ENCODE data around the gene KIF16B.
"Not testable (repeated sequence)": the region's sequence is repeated elsewhere in the genome, so short reads cannot be mapped to it uniquely, and the experiment has no call there.

Gene KIF16B

DNA sequence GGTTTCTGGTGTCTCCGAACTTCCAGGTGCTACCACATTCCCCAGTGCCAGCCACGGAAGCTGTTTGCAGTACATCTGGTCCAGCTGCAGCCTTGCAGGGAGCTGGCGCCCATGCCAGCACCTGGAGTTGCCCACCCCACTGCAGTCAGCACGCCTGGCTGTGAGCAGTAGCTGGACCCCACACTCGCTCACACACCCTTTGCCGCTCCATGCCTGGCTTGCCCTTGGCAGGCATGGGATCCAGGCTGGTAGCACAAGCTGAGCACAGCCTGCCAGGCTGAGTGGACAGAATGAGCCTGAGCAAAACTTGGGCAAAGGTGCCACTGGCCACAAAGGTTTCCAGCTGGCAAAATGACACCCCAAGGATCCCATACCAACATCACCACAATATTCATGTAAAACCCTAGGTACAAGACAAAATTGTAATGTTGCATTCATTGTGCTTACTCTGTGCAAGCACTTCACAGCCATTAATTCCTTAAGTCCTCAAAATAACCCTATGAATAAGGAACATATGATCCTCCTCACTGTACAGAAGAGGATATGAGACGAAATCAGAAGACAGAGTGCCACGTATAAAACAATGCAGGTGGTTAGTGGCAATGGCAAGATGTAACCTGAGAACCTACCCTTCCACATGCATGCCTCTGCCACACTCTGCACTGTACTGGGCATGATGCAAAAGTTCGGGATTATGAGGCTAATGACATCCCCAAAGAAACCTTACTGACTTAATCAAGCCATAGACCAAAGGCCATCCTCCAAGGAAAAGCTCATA is 18.3 kb downstream of the KIF16B start:
- no peak for DNase-seq (ENCODE audit: low spot score)

DNA sequence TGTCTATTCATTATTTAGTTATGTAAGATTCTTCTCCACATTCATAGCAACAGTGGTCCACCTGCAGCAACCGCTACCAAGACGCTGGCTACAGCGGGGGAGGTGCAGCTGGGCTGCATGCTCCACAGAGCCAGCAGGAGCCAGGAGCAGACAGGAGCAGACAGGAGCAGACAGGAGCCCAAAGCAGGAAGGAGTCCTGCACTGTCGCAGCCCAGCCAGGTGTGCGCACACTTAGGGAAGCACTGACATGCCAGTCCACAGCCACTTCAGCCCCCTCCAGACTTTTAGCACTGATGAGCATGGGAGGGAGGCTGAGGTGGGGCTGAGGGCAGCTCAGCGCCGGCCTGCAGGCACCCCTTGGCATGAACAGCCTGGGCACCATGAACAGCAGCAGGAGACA is 19.6 kb downstream of the KIF16B start:
- no peak for DNase-seq (ENCODE audit: low spot score)

DNA sequence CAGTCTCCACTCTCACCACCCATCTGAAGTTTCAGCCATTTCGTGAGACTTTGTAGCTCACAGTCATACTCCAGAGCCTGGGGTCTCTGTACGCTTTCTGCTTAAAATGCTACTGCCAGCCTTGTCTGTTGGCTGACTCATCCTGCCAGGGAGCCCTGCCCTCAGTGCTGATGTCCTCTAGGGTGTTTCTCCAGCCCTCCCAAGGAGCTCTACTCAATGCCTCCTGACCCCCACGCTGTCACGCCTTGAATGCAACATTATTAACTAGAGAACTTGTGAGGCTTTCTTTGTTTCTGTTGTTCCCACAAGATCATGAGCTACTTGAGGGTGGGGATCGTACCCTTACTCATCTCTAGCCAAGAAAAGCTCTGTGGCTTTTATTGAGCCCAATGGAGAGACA is 20.1 kb downstream of the KIF16B start:
- DNase-seq (ENCODE audit: low spot score), result no peak

DNA sequence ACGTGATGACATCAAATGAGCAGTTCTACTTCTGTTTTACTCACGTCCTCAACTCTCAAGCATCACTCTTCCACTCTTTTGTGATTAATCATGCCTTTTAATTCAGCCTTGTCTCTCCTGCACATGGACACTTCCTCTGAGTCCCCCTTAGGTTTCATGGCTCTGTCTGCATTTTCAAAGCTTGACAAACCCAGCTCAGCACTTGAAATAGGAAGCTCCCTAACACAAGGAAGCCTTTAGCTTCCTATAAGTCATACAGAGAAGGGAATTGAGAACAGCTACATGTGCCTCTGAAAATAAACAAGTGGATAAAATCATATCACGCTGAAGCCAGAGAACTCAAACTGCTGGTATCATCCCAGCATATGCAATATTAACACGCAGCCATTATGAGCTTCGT is 21.2 kb downstream of the KIF16B start:
- no peak for DNase-seq (ENCODE audit: low spot score)

DNA sequence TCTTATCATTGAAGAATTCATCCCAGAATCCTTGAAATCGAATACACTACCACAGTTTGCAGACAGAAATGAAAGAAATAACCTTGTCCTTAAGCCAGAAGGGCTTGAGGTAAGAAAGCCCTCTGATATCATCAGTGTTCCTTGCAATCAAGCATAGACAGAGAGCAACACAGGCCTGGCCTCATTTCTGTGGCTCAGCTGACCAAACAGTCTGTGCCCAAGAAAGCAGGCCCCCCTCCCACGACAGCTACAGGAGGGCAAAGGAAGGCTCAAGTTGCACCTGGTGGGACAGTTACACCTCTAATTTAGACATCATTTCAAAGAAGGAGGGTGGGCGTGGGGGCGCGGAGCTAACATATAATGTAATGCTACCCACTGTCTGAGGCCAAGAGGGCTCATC is 21.6 kb downstream of the KIF16B start:
- DNase-seq (ENCODE audit: low spot score), result no peak

DNA sequence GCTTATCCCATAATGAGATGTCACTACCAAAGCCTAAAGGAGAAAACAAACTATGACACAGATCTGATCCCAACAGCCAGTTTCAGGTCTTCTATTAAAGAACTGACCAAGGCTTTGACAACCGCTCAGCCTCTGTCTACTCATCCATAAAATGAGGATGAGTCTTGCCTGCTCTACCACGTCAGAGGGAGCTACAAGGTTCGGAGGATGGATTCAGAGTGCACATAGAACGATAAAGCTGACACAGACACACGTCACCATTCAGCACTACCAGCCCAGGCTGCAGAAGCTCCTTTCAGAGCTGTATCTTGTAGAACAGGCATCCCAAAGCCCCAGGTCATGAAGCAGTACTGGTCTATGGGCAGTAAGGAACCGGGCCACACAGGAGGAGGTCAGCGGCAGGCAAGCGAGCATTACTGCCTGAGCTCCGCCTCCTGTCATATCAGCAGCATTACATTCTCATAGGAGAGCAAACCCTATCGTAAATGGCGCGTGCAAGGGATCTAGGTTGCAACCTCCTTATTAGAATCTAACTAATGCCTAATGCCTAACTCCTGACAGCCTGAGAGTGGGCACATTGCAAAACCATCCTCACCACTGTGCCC is 25.1 kb downstream of the KIF16B start:
- no peak for DNase-seq (ENCODE audit: low spot score)

DNA sequence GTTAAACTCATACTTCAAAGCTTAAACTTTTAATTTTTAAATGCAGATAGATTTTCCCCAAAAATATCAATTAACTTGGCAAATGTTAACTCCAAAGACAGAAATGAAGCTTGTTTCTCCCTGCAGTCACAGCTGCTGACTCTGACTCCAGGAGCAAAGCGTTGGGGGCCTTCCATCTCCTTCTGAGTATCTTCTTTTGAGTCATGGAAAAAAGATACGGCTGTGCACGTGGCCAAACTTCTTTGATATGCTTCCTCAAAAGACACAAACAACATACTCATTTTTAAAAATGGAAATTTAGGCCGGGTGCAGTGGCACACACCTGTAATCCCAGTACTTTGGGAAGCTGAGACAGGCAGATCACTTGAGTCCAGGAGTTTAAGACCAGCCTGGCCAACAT is 28.3 kb downstream of the KIF16B start:
- DNase-seq (ENCODE audit: low spot score), result no peak

DNA sequence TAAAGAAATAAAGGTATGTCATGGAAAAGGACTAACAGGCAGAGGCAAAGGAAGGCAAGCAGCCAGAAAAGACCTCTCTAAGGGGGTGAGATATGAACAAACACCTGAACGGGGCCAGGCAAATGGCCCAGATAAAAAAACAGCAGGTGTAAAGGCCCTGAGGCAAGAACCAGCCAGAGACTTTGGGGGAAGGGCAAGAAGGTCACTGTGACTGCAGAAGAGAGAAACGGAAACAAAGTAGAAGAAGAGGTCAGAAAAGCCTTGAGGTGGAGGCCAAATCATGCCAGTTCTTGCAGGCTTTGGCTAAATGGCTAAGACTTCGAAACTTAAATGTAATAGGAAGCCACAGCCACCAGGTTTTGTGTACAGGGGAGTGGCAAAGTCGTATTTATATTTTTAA is 30.8 kb downstream of the KIF16B start:
- no peak for DNase-seq (ENCODE audit: low spot score)

DNA sequence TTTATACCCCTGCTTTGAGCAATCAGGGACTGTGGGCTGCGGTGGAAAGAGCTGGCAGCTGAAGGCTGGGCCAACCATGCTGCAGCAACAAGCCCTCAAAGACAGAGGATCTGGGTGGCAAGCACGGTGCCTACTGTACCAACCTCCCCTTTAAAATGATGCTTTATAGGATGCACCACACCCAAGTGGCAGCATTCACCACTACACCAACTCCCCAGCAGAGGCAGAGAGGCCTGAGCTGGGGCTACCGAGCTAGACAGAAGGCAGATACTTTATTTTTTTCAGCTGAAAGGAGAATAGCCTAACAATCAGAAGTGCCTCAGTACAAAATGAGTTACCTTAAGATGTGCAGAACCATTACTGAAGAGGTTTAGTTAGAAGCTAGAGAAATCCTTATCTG is 31.4 kb downstream of the KIF16B start:
- DNase-seq (ENCODE audit: low spot score), result no peak

DNA sequence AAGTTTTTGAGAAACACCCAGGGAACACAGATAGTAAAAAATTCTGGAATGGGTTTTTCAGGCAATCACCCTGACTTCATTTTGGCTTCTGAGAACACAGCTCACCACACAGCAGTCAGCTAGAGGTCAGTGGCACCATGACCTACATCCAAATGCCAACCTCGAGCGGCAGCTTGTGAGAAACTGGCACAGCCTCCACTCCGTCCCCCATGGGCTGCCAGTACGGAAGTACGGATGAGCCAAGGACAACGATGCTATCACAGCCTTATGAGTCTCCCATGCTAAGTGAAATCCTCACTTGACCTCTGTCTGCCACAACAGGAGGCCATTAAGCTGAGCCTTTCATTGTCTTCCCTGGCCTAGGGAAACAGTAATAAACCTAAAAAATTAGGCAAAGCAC is 32.0 kb downstream of the KIF16B start:
- no peak for DNase-seq (ENCODE audit: low spot score)

DNA sequence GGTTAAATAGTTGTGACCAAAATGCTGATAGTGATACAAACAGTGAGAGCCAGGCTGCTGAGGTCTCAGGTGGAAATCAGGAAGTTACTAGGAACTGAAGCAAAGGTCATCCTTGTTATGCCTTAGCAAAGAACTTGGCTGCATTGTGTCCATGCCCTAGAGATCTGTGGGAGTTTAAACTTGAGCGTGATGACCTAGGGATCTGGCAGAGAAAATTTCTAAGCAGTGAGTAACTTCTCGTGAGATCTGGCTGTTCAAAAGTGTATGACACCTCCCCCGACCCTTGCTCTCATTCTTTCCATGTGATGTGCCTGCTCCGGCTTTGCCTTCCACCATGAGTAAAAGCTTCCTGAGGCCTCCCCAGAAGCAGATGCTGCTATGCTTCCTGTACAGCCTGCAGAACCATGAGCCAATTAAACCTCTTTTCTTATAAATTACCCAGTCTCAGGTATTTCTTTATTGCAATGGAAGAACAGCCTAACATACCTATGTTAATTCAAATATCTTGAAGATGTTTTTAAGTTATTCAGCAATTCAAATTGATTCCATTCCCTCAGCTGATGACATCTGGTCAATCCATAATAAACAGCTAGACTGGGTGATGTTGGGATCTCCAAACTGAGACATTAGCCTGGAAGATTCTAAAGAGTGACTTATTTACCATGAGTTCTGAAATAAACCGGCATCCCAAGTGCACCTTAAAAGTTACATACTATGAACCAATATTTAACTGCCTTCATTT is 33.8 kb downstream of the KIF16B start:
- no peak for DNase-seq (ENCODE audit: low spot score)

DNA sequence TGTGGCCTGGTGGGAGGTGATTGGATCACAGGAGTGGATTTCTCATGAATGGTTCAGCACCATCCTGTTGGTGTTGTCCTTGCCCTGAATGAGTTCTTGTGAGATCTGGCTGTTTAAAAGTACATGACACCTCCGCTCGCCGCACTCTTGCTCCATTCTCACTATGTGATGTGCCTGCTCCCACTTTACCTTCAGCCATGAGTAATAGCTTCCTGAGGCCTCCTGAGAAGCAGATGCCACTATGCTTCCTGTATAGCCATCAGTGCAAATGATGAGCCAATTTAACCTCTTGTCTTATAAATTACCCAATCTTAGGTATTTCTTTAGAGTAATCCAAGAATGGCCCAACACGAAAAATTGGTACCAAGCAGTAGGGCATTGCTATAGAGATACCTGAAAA is 34.5 kb downstream of the KIF16B start:
- no peak for DNase-seq (ENCODE audit: low spot score)

DNA sequence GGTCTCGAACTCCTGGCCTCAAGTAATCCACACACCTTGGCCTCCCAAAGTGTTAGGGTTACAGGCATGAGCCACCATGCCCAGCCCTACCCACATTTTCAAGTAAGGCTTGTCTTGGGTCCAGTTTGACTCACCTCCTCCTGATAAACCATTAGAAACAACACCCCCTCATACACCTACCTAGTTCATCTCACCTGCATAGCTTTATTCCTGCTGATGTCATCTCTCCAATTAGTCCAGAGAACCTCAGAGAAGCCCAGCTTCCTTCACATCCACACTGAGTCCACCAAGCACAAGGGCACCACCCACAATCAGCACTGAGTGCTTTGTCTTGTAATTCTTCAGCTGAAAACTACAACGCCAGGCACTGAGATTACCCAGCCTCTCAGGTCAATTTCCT is 35.3 kb downstream of the KIF16B start:
- DNase-seq (ENCODE audit: low spot score), result no peak

DNA sequence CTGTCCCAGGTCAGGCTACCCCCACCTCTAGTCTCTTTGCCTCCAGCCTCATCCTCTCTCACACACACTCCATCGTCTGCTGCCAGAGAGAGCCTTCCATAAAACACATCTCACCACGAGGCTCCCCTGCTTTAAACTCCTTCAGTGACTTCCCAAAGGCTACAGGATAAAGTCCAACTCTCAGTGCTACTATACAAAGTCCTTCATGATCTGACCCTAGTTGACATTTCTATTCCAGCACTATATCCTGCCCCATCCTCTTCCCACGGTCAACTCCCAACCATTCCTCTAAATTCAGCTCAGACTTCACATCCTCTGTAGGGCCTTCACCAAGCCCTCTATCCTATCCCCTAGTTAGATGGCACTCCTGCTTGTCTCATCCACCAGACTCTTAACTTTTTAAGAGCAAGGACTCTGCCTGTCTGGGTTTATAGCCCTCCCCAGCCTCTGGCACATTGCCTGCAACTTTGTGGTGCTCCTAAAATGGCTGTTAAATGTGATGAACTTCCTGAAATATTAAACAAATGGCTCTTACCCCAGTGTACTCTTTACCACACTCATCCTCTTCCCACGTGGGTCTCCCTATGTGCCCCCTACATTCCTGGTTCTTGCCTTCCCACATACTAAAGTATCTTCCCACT is 36.1 kb downstream of the KIF16B start:
- DNase-seq (ENCODE audit: low spot score), result no peak

DNA sequence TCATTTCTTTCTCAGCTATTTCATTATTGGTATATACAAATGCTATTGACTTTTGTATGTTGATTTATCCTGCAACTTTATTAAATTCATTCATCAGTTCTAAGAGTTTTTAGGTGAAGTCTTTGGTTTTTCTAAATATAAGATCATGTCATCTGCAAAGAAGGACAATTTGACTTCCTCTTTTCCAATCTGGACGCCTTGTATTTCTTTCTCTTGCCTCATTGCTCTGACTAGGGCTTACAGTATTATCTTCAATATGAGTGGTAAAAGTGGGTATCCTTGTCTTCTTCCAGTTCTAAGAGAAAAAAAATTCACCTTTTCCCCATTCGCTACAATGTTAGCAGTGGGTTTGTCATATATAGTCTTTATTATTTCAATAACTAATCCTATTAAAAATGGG is 38.0 kb downstream of the KIF16B start:
- DNase-seq (ENCODE audit: low spot score), result no peak

DNA sequence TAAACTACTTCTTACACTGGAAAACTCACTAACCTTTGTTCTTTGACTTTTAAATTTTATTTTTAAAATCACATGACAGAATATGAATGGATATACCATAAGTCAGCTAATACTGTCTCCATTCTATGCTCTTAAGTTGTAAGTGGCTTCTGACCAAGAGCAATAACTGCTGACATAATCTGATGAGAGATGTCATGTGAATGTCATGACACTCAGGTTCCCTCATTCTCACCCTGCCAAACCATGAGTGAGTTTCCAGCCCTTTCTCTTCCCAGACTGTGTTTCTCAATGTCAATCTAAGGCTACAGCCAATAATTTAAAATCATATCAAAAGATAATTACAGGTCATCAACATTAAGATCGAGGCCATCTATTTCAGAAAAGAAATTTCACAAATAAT is 39.7 kb downstream of the KIF16B start:
- DNase-seq (ENCODE audit: low spot score), result no peak

DNA sequence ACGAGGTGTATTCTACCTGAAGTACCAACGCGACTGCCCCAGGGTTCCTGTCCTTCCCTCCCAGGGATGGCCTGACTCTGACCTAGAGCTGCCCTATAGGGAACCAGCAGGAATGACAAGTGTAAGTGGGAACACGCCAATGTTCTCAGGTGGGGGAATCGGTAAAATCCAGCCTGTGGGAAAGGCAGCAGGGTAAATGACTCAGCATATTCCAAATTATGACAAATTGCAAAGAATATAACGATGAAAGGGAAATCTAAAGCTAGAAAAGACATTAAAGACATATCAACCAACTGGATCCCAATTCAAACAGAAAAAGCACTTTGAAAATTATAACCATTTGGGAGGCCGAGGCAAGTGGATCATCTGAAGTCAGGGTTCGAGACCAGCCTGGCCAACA is 41.8 kb downstream of the KIF16B start:
- no peak for DNase-seq (ENCODE audit: low spot score)

DNA sequence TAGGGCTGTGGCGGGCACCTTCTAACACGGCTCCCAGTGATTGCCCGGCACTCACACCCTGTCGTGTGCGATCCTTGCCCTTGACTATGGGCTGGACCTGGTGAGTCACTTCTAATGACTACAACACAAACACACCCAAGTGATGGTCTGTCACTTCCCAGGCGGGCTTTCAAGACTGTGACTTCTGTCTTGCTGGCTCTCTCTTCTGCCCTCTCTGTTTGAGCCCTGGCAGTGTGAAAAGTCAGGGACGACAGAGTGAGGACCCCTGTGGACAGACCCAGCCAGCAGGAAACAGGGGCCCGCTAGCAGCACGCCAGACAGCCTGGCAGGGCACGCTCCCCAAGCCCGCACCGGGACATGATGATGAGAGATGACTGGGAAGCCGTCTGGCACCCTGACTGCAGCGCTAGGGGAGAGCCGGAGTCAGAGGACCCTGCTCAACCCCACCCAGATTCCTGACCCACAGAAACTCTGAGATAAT is 43.0 kb downstream of the KIF16B start:
- DNase-seq (ENCODE audit: low spot score), result no peak

DNA sequence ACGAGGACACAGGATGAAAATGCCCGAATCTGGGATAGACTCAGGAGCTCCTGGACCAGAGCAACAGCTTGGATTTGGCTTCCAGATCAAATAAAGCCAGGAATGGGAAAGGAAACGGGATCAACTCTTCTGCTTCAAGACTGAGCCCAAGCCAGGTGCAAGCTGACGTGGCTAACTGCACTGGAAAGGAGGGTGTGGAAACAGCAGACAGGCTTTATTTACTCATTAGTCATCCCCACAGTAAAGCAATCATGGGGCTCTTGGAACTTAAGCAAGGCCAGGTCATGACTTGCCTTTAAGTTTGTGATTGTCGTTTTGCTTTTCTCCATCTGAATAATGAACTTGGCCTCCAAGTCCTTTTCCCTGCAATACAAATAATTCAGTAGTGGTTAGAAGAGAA is 45.2 kb downstream of the KIF16B start:
- DNase-seq (ENCODE audit: low spot score), result no peak

DNA sequence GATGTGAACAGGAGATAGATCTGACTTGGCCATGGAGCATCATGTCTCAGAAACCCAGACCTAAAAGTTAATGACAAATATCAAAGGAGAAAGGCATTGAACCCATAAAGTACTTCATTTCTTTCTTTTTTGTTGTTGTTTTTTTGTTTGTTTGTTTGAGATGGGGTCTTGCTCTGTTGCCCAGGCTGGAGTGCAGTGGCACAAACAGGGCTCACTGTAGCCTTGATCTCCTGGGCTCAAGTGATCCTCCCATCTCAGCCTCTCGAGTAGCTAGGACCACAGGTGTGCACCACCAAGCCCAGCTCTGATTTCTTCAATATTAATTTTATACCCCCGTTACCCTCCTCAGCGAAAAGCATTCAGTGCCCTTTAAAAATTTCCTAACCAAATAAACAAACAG is 45.8 kb downstream of the KIF16B start:
- no peak for DNase-seq (ENCODE audit: low spot score)

DNA sequence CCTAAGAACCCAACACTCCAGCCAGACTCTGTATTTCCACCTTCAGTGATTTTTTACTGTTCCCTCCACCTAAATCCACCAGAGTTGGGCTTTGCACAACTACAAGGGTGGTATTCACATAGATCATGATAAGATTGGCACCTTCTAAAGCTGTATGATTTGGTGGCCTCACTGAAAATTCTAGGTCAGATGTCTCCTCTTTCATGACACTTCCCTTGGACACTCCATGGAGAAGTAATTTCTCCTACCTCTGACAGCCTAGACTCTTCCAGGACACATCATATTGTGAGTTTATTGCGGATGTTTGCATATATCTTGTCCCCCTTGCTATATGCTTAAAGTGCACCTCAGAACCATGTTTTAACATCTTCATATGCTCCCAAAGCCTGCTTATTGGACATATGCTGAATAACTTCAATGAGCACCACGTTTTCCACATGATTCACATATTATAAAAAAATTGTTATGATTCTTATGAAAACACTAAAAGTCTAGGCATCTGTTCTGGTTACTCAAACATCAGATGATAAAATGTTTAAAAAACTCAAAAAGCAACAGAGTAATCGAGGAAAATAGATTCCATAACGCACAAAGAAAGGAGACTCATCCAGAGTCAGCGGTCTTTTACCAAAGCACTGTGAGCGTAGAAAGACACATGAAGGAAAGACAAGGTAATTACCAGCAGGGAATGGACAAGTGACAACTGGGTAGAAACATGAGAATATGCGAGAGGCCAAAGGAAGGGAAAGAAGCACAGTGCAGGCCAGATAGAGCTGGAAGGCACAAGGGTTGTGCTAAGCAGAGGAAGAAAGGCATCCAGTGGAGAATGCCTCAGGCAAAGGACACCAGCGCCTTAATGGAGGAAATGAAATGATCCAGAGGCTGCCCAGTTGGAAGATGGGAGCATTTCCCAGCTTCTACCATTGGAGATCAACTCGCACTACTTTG is 46.5 kb downstream of the KIF16B start:
- no peak for DNase-seq (ENCODE audit: low spot score)

DNA sequence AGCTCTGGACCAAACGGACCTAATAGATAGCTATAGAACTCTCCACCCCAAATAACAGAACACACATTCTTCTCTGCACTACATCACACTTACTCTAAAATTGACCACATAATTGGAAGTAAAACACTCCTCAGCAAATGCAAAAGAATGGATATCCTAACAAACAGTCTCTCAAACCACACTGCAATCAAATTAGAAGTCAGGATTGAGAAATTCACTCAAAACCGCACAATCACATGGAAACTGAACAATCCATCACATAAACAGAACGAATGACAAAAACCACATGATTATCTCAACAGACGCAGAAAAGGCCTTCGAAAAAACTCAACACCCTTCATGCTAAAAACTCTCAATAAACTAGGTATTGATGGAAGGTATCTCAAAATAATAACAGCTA is 50.6 kb downstream of the KIF16B start:
- DNase-seq (ENCODE audit: low spot score), result not testable (repeated sequence)
